H1 (cell line): ENCODE data around the gene GTSF1L. TPM values are rescaled to one million over a fixed set of nuclear protein-coding genes. Genes with fewer than 3 reads are reported as not detected.

Experiments used
- CTCF ChIA-PET: fragments of 300-600 bp; sonication (Branson Sonifier 250); formaldehyde crosslinking; loops from one replicate; lab custom pipeline; 2021; ENCODE audit not compliant: partially characterized antibody; lab: Charles Lee
- POLR2A ChIA-PET: fragments of 300-600 bp; sonication (Branson Sonifier 250); formaldehyde crosslinking; loops from one replicate; lab custom pipeline; 2021; ENCODE audit warnings: inconsistent platforms; ENCODE audit not compliant: partially characterized antibody; lab: Charles Lee
- DNase-seq, 2 experiments: peaks; one replicate each; pipeline versions ENCODE4 v3.0.0 to v3.0.0-alpha.2; 2010 to 2022; ENCODE audit warnings: low spot score in 2 of 2, low read depth in 1 of 2, mixed read lengths in 1 of 2
- FAIRE-seq: peaks from 2 replicates; lab custom pipeline; 2011; peaks lifted over from hg19 to GRCh38; lab: Jason Lieb, UNC
- H2AFZ ChIP-seq: 2 replicates; pipeline ENCODE4 v1.8.1; 2012; ENCODE audit warnings: low read length, inconsistent platforms
- H2AK5ac ChIP-seq: 2 replicates; pipeline ENCODE4 v1.6.1; 2013; ENCODE audit warnings: low read depth, low read length
- H2BK120ac ChIP-seq: replicated peaks from 2 replicates; pipeline ENCODE3; 2013; ENCODE audit warnings: low read depth, low read length, inconsistent platforms
- H2BK12ac ChIP-seq: 2 replicates; pipeline ENCODE4 v1.6.1; 2013; ENCODE audit warnings: low read depth, low read length
- H2BK15ac ChIP-seq: 2 replicates; pipeline ENCODE4 v1.6.1; 2013; ENCODE audit warnings: low read length
- H2BK20ac ChIP-seq: 2 replicates; pipeline ENCODE4 v1.6.1; 2013; ENCODE audit warnings: low read length
- H2BK5ac ChIP-seq: 2 replicates; pipeline ENCODE4 v1.6.1; 2013; ENCODE audit warnings: low read depth, low read length
- H3K14ac ChIP-seq: 2 replicates; pipeline ENCODE4 v1.6.1; 2013; ENCODE audit warnings: inconsistent platforms; ENCODE audit not compliant: insufficient read length
- H3K18ac ChIP-seq: 2 replicates; pipeline ENCODE4 v1.6.1; 2013; ENCODE audit warnings: low read length; ENCODE audit errors: extremely low read depth
- H3K23ac ChIP-seq: 2 replicates; pipeline ENCODE4 v1.6.1; 2013; ENCODE audit warnings: inconsistent platforms; ENCODE audit not compliant: insufficient read length
- H3K23me2 ChIP-seq: 2 replicates; pipeline ENCODE4 v1.6.1; 2013; ENCODE audit warnings: low read depth, low read length
- H3K27ac ChIP-seq: 2 replicates; pipeline ENCODE4 v1.6.1; 2011; ENCODE audit warnings: low read depth, low read length, inconsistent platforms
- H3K27me3 ChIP-seq, 4 experiments: replicated peaks in 1 of 4; 1 replicate in 1 of 4; 2 replicates in 3 of 4; pipeline versions ENCODE4 v1.6.1 to v1.8.1; 2011 to 2013; ENCODE audit warnings: low read length in 3 of 4, mild to moderate bottlenecking in 3 of 4, inconsistent platforms in 2 of 4, mixed read lengths in 2 of 4, moderate library complexity in 1 of 4; ENCODE audit not compliant: control insufficient read depth in 3 of 4, insufficient read depth in 3 of 4; ENCODE audit errors: extremely low read depth in 1 of 4
- H3K36me3 ChIP-seq, 4 experiments: 2 replicates each; pipeline versions ENCODE4 v1.6.1 to v1.8.1; 2011 to 2013; ENCODE audit warnings: mild to moderate bottlenecking in 4 of 4, low read length in 3 of 4, moderate library complexity in 2 of 4, control low read depth in 1 of 4, inconsistent platforms in 1 of 4; ENCODE audit not compliant: insufficient read depth in 4 of 4, control insufficient read depth in 2 of 4
- H3K4ac ChIP-seq: replicated peaks from 2 replicates; pipeline ENCODE3; 2013; ENCODE audit warnings: low read length, low read depth, mixed read lengths, inconsistent platforms; ENCODE audit not compliant: insufficient read length
- H3K4me1 ChIP-seq, 4 experiments: replicated peaks in 1 of 4; 1 replicate in 1 of 4; 2 replicates in 3 of 4; pipeline versions ENCODE4 v1.6.1 to v1.8.1; 2011 to 2013; ENCODE audit warnings: low read length in 3 of 4, inconsistent platforms in 2 of 4, mixed read lengths in 1 of 4; ENCODE audit not compliant: insufficient read depth in 4 of 4, control insufficient read depth in 3 of 4
- H3K4me2 ChIP-seq, 2 experiments: 2 replicates each; pipeline versions ENCODE4 v1.6.1 to v1.8.1; 2011 to 2013; ENCODE audit warnings: low read depth in 2 of 2, low read length in 2 of 2, control low read depth in 1 of 2, inconsistent platforms in 1 of 2, mild to moderate bottlenecking in 1 of 2; ENCODE audit not compliant: insufficient read depth in 1 of 2
- H3K4me3 ChIP-seq, 4 experiments: fragments of 200-600, 300-600 bp in 1 of 4; sonication (generic), shearing (Covaris generic), sonication (Bioruptor Twin) in 1 of 4; 2 replicates each; pipeline versions ENCODE4 v1.5.1 to v1.8.1; 2011 to 2016; ENCODE audit warnings: low read length in 4 of 4, low read depth in 3 of 4, control low read depth in 2 of 4, inconsistent platforms in 2 of 4, mild to moderate bottlenecking in 2 of 4, mixed read lengths in 1 of 4, moderate library complexity in 1 of 4; ENCODE audit not compliant: insufficient read depth in 2 of 4; ENCODE audit errors: extremely low read depth in 1 of 4
- H3K56ac ChIP-seq: replicated peaks from 2 replicates; pipeline ENCODE3; 2013; ENCODE audit warnings: low read depth, mild to moderate bottlenecking, mixed read lengths, low read length, inconsistent platforms; ENCODE audit not compliant: insufficient read length
- H3K79me1 ChIP-seq: 2 replicates; pipeline ENCODE4 v1.6.1; 2013; ENCODE audit warnings: low read depth, low read length, control low read depth
- H3K79me2 ChIP-seq, 2 experiments: 2 replicates each; pipeline versions ENCODE4 v1.6.1 to v1.8.1; 2012 to 2013; ENCODE audit warnings: low read length in 2 of 2, mild to moderate bottlenecking in 2 of 2, inconsistent platforms in 1 of 2; ENCODE audit not compliant: insufficient read depth in 2 of 2, control insufficient read depth in 1 of 2
- H3K9ac ChIP-seq, 4 experiments: replicated peaks in 1 of 4; 1 replicate in 1 of 4; 2 replicates in 3 of 4; pipeline versions ENCODE4 v1.6.1 to v1.8.1; 2011 to 2013; ENCODE audit warnings: low read depth in 3 of 4, low read length in 3 of 4, control low read depth in 2 of 4, mild to moderate bottlenecking in 2 of 4, moderate library complexity in 2 of 4, inconsistent platforms in 1 of 4; ENCODE audit errors: extremely low read depth in 1 of 4
- H3K9me3 ChIP-seq, 2 experiments: 2 replicates each; pipeline versions ENCODE4 v1.6.1 to v1.8.1; 2012 to 2013; ENCODE audit warnings: mild to moderate bottlenecking in 2 of 2, moderate library complexity in 2 of 2, control low read depth in 1 of 2, inconsistent platforms in 1 of 2, low read depth in 1 of 2, low read length in 1 of 2, mixed read lengths in 1 of 2; ENCODE audit not compliant: insufficient read depth in 2 of 2
- H4K20me1 ChIP-seq, 2 experiments: replicated peaks in 1 of 2; 2 replicates each; pipeline versions ENCODE3 to v1.8.1; 2011 to 2013; ENCODE audit warnings: inconsistent platforms in 2 of 2, low read length in 2 of 2, mild to moderate bottlenecking in 1 of 2; ENCODE audit not compliant: insufficient read depth in 2 of 2, control insufficient read depth in 1 of 2
- H4K5ac ChIP-seq: 2 replicates; pipeline ENCODE4 v1.6.1; 2013; ENCODE audit warnings: low read length, low read depth, mixed read lengths, inconsistent platforms; ENCODE audit not compliant: insufficient read length
- H4K8ac ChIP-seq: 2 replicates; pipeline ENCODE4 v1.8.0; 2013; ENCODE audit warnings: mild to moderate bottlenecking, moderate library complexity, low read length, inconsistent platforms; ENCODE audit not compliant: insufficient read depth; ENCODE audit errors: extremely low read depth
- H4K91ac ChIP-seq: replicated peaks from 2 replicates; pipeline ENCODE3; 2013; ENCODE audit warnings: low read length, mixed read lengths, inconsistent platforms; ENCODE audit not compliant: insufficient read length
- CTBP2 ChIP-seq: IDR thresholded peaks from 2 replicates; pipeline ENCODE4 v1.7.0; 2011; ENCODE audit warnings: borderline replicate concordance, mild to moderate bottlenecking, moderate library complexity, mixed read lengths, low read length; ENCODE audit not compliant: insufficient read depth, insufficient read length
- GTF2F1 ChIP-seq: IDR thresholded peaks from 2 replicates; pipeline ENCODE4 v1.6.1; 2012; ENCODE audit warnings: low read depth, low read length, improper control_type of control experiment, borderline replicate concordance
- JUND ChIP-seq: IDR thresholded peaks from 2 replicates; pipeline ENCODE4 v1.6.1; 2011; ENCODE audit warnings: mild to moderate bottlenecking, improper control_type of control experiment, low read length
- KDM4A ChIP-seq: IDR thresholded peaks from one replicate; pipeline ENCODE4 v1.7.1; 2012; ENCODE audit warnings: low read depth, mild to moderate bottlenecking, moderate library complexity, low read length, inconsistent platforms; ENCODE audit not compliant: severe bottlenecking
- KDM5A ChIP-seq: fragments of 200-600 bp; IDR thresholded peaks from 2 replicates; pipeline ENCODE4 v1.7.1; 2012; ENCODE audit warnings: mild to moderate bottlenecking, low read length, inconsistent platforms, mixed read lengths
- SP1 ChIP-seq: IDR thresholded peaks from 2 replicates; pipeline ENCODE4 v1.6.1; 2011; ENCODE audit warnings: low read depth, low read length
- SUZ12 ChIP-seq: fragments of 200-600 bp; sonication (generic); IDR thresholded peaks from 2 replicates; pipeline ENCODE4 v1.6.1; 2012; ENCODE audit warnings: mild to moderate bottlenecking, inconsistent platforms, low read length, moderate library complexity, mixed read lengths
- TAF1 ChIP-seq: IDR thresholded peaks from 2 replicates; pipeline ENCODE4 v1.6.1; 2011; ENCODE audit warnings: mild to moderate bottlenecking, low read depth, low read length
- TBP ChIP-seq: IDR thresholded peaks from 2 replicates; pipeline ENCODE4 v1.6.1; 2011; ENCODE audit warnings: low read depth, low read length, improper control_type of control experiment
- WGBS, 2 experiments: shearing (Covaris generic) in 1 of 2; methylation state at CpG; one replicate each; pipeline versions ENCODE4 v1.1.6 to v1.1.7; 2013 to 2015; ENCODE audit warnings: low lambda C conversion rate in 2 of 2, mixed read lengths in 2 of 2, inconsistent platforms in 1 of 2, low coverage in 1 of 2, missing lambda C conversion rate in 1 of 2; ENCODE audit not compliant: insufficient replicate concordance in 2 of 2, insufficient coverage in 1 of 2, insufficient read length in 1 of 2; ENCODE audit errors: extremely low coverage in 1 of 2, missing lambda C conversion rate in 1 of 2; 5-methylcytosine and 5-hydroxymethylcytosine counted together
- polyA plus RNA-seq, 7 experiments: library from polyadenylated mRNA; depleted of rRNA in 3 of 7; stranded (reverse) in 5 of 7; unstranded in 2 of 7; fragments of >200 nt in 5 of 7; fragments of 200-250 nt in 2 of 7; gene quantifications; 1 replicate in 5 of 7; 2 replicates in 1 of 7; 4 replicates in 1 of 7; pipeline versions ENCODE4 v1.2.1 to v1.2.3, GENCODE V29; 2011 to 2013; ENCODE audit warnings: missing spikeins in 2 of 7, mixed read lengths in 2 of 7
- total RNA-seq: library from RNA; stranded (reverse); fragmentation: NEBNext Ultra II Directional; extraction: Animal tissue kit (Norgen Biotek cat#: 25700); gene quantifications from 2 replicates; pipeline ENCODE4 v1.2.1, GENCODE V29; 2021

The GTSF1L gene
- total and polyA plus RNA-seq, 2 of the 8 experiments (the other 6 are each of a cell fraction or from before 2014, with no cell fraction given): not detected

DNA sequence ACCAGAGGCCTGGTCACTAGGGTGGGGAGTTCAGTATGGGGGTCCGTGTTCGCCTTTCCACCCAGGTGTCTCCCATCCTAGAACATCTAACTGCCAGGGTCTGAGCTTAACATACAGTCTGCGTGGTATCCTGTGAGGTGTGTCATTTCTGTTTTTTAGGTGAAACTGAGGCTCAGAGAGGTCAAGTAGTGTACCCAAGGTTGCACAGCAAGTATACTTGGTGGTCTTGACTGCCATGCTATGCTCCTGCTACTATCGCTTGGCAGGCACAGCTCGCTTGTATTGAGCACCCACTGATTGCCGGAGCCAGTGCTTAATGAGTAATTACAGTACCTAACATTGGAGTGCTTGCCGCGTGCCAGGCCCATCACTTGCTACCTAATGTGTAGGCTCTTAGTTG is 26.2 kb downstream of the GTSF1L start:
- no peaks in the 10 kb centered on the region for H3K27me3 ChIP-seq
- no peak overlapping the region for H2AK5ac ChIP-seq
- H4K91ac ChIP-seq: no peak overlapping the region
- no peak overlapping the region for H2BK15ac ChIP-seq
- H2AFZ ChIP-seq: no peak overlapping the region
- no peak for DNase-seq
- no peaks in the 10 kb centered on the region for H3K4me1 ChIP-seq
- H2BK5ac ChIP-seq: no peak overlapping the region
- no peak for TF ChIP-seq GTF2F1
- no peak for TF ChIP-seq TAF1
- no peak for TF ChIP-seq SP1
- no peak for TF ChIP-seq SUZ12
- TF ChIP-seq CTBP2: no peak
- TF ChIP-seq KDM5A: no peak
- TF ChIP-seq JUND: no peak
- no peak for TF ChIP-seq KDM4A
- no peak for TF ChIP-seq TBP
- no peak overlapping the region for H3K14ac ChIP-seq
- no peak overlapping the region for H3K18ac ChIP-seq
- no peaks in the 10 kb centered on the region for H3K9me3 ChIP-seq
- H3K36me3 ChIP-seq: peaks cover 23 to 53% (median 45%) of the 10 kb centered on the region in 4 experiments
- no peak overlapping the region for H2BK12ac ChIP-seq
- H3K4ac ChIP-seq: no peak overlapping the region
- no peak overlapping the region for H4K5ac ChIP-seq
- no peak overlapping the region for H2BK20ac ChIP-seq
- H3K56ac ChIP-seq: no peak overlapping the region
- no peak overlapping the region for H2BK120ac ChIP-seq
- FAIRE-seq: no peak
- H3K27ac ChIP-seq: no peak overlapping the region
- no peak overlapping the region for H3K4me2 ChIP-seq
- H4K20me1 ChIP-seq: peaks cover 3 to 9% of the 10 kb centered on the region in 2 experiments
- H4K8ac ChIP-seq: no peak overlapping the region
- ChIA-PET CTCF (interaction anchor here (1.1 to 2.3 kb wide), 2 partner anchors 9 to 162 kb away, joined by 5 to 13 read pairs; no protein-coding TSS in a partner anchor), POLR2A (no interaction called here)
- H3K23me2 ChIP-seq: no peaks in the 10 kb centered on the region
- H3K23ac ChIP-seq: no peak overlapping the region
- no peaks in the 10 kb centered on the region; a peak in 1 of 4 replicates for H3K79me2 ChIP-seq
- no peaks in the 10 kb centered on the region; the same call in 1 of the 2 replicates for H3K79me1 ChIP-seq
- WGBS, 2 experiments: 96% methylated on average over 8 of the region's 8 CpGs; no CpG with 5 or more reads in 1 of the 2 experiments
- H3K9ac ChIP-seq: no peak overlapping the region
- no peak overlapping the region for H3K4me3 ChIP-seq
